HCT116 (cell line): Measurements from ENCODE around the gene CTCFL. TPM values are rescaled to one million over a fixed set of nuclear protein-coding genes. Genes with fewer than 3 reads are reported as not detected.

Experiments used
- ATAC-seq: fragments of 200-7000 bp; cut with Tn5 transposase; 2 replicates; pipeline ENCODE4 v1.9.1; 2020; ENCODE audit warnings: mild to moderate bottlenecking, moderate library complexity
- BruUV-seq: library from RNA; stranded (reverse); fragments of 400-500 nt; replicated peaks from 2 replicates; lab custom pipeline; 2021; lab: Mats Ljungman, UMichigan
- CTCF ChIA-PET: fragments of 300-600 bp; sonication (Branson Sonifier 250); formaldehyde crosslinking; loops from one replicate; lab custom pipeline; 2021; ENCODE audit warnings: antibody characterized with exemption; lab: Charles Lee
- POLR2A ChIA-PET: fragments of 300-600, 350-600 bp; sonication (Branson Sonifier 250); formaldehyde crosslinking; loops from one replicate; lab custom pipeline; 2021; ENCODE audit warnings: antibody characterized with exemption; lab: Charles Lee
- RAD21 ChIA-PET, 2 experiments: fragments of 300-600 bp; sonication (Branson Sonifier 250); formaldehyde crosslinking; loops; one replicate each; lab custom pipeline; 2023; ENCODE audit warnings: low total read pairs in 2 of 2; ENCODE audit not compliant: uncharacterized antibody in 2 of 2, unreplicated experiment in 2 of 2, low non-redundant PET in 1 of 2; lab: Charles Lee
- DNase-seq: peaks from one replicate; pipeline ENCODE4 v3.0.0-alpha.2; 2010; ENCODE audit warnings: low read depth, low spot score
- H2AFZ ChIP-seq: fragments of 200-600 bp; shearing (Covaris generic), sonication (generic); 2 replicates; pipeline ENCODE4 v1.6.1; 2017; ENCODE audit warnings: low read depth, mixed run types, mixed read lengths, antibody characterized with exemption, low read length; ENCODE audit not compliant: poor library complexity, severe bottlenecking
- H3K27ac ChIP-seq: 2 replicates; pipeline ENCODE4 v1.5.1; 2012; ENCODE audit warnings: low read depth, low read length
- H3K27me3 ChIP-seq: fragments of 200-600 bp; sonication (generic); 2 replicates; pipeline ENCODE4 v1.6.1; 2016; ENCODE audit warnings: mixed run types, low read length, mixed read lengths; ENCODE audit not compliant: insufficient read depth
- H3K36me3 ChIP-seq, 2 experiments: fragments of 200-500 bp in 1 of 2; fragments of 200-600 bp in 1 of 2; sonication (Bioruptor generic) in 1 of 2; sonication (generic) in 1 of 2; 2 replicates each; pipeline versions ENCODE4 v1.5.1 to v1.6.1; 2014 to 2016; ENCODE audit warnings: low read length in 2 of 2, inconsistent platforms in 1 of 2, mixed read lengths in 1 of 2, mixed run types in 1 of 2; ENCODE audit not compliant: insufficient read depth in 2 of 2, control insufficient read depth in 1 of 2
- H3K4me1 ChIP-seq, 2 experiments: fragments of 200-600 bp in 1 of 2; sonication (generic) in 1 of 2; 2 replicates each; pipeline versions ENCODE4 v1.5.1 to v1.6.1; 2012 to 2017; ENCODE audit warnings: low read length in 2 of 2, inconsistent platforms in 1 of 2, mild to moderate bottlenecking in 1 of 2, mixed read lengths in 1 of 2, mixed run types in 1 of 2, moderate library complexity in 1 of 2; ENCODE audit not compliant: insufficient read depth in 2 of 2, control insufficient read depth in 1 of 2
- H3K4me2 ChIP-seq: fragments of 200-600 bp; sonication (generic); 2 replicates; pipeline ENCODE4 v1.6.1; 2017; ENCODE audit warnings: mixed run types, low read length, mixed read lengths
- H3K4me3 ChIP-seq, 2 experiments: fragments of 200-600 bp in 1 of 2; sonication (generic) in 1 of 2; replicated peaks in 1 of 2; 2 replicates each; pipeline ENCODE4 v1.5.1; 2011 to 2016; ENCODE audit warnings: low read length in 2 of 2, control low read depth in 1 of 2, low read depth in 1 of 2, mild to moderate bottlenecking in 1 of 2, mixed read lengths in 1 of 2, mixed run types in 1 of 2
- H3K79me2 ChIP-seq: fragments of 200-600 bp; sonication (generic); 2 replicates; pipeline ENCODE4 v1.6.1; 2017; ENCODE audit warnings: mild to moderate bottlenecking, mixed run types, low read length, moderate library complexity, mixed read lengths; ENCODE audit not compliant: insufficient read depth
- H3K9ac ChIP-seq: fragments of 200-600 bp; sonication (generic); 2 replicates; pipeline ENCODE4 v1.6.1; 2016; ENCODE audit warnings: low read length, mixed read lengths
- H3K9me2 ChIP-seq: fragments of 200-600 bp; sonication (generic), shearing (Covaris generic); 2 replicates; pipeline ENCODE4 v1.6.1; 2017; ENCODE audit warnings: mixed run types, mild to moderate bottlenecking, moderate library complexity; ENCODE audit not compliant: insufficient read depth
- H3K9me3 ChIP-seq, 2 experiments: fragments of 200-500 bp in 1 of 2; fragments of 200-600 bp in 1 of 2; sonication (Bioruptor generic) in 1 of 2; sonication (generic) in 1 of 2; 2 replicates each; pipeline ENCODE4 v1.6.1; 2014 to 2017; ENCODE audit warnings: low read length in 2 of 2, mixed read lengths in 2 of 2, inconsistent platforms in 1 of 2, low read depth in 1 of 2, mild to moderate bottlenecking in 1 of 2, mixed run types in 1 of 2, moderate library complexity in 1 of 2; ENCODE audit not compliant: control insufficient read depth in 1 of 2, insufficient read depth in 1 of 2
- H4K20me1 ChIP-seq: fragments of 200-600 bp; sonication (generic), shearing (Covaris generic); 2 replicates; pipeline ENCODE4 v1.6.1; 2017; ENCODE audit warnings: mixed run types, mild to moderate bottlenecking, moderate library complexity; ENCODE audit not compliant: insufficient read depth
- CBX3 ChIP-seq: IDR thresholded peaks from 2 replicates; pipeline ENCODE4 v1.6.1; 2012; ENCODE audit warnings: low read depth
- CEBPB ChIP-seq: IDR thresholded peaks from 2 replicates; pipeline ENCODE4 v1.6.1; 2012; ENCODE audit warnings: low read depth
- EGR1 ChIP-seq: IDR thresholded peaks from 2 replicates; pipeline ENCODE4 v1.6.1; 2012; ENCODE audit warnings: low read depth
- EZH2 ChIP-seq: fragments of 200-600 bp; sonication (generic); IDR thresholded peaks from 2 replicates; pipeline ENCODE4 v1.6.1; 2017; ENCODE audit warnings: antibody characterized with exemption, mixed run types
- POLR2A ChIP-seq: IDR thresholded peaks from 2 replicates; pipeline ENCODE4 v1.7.0; 2011; ENCODE audit warnings: borderline replicate concordance; ENCODE audit not compliant: insufficient read depth, insufficient read length; ENCODE audit errors: extremely low read depth
- RAD21 ChIP-seq: IDR thresholded peaks from 2 replicates; pipeline ENCODE4 v1.6.1; 2012; ENCODE audit warnings: low read depth, mild to moderate bottlenecking
- SIN3A ChIP-seq: IDR thresholded peaks from 2 replicates; pipeline ENCODE4 v1.6.1; 2012; ENCODE audit warnings: low read depth
- YY1 ChIP-seq: IDR thresholded peaks from 2 replicates; pipeline ENCODE4 v1.6.1; 2011; ENCODE audit warnings: low read length, low read depth, moderate library complexity, mild to moderate bottlenecking; ENCODE audit not compliant: insufficient replicate concordance; ENCODE audit errors: extremely low read depth
- ZBTB33 ChIP-seq: IDR thresholded peaks from 2 replicates; pipeline ENCODE4 v1.6.1; 2011; ENCODE audit warnings: mild to moderate bottlenecking, low read length, moderate library complexity; ENCODE audit not compliant: insufficient replicate concordance; ENCODE audit errors: extremely low read depth
- ZFX ChIP-seq: fragments of 450-650 bp; IDR thresholded peaks from 2 replicates; pipeline ENCODE4 v1.6.1; 2017
- ZNF274 ChIP-seq: fragments of 200-500 bp; sonication (Bioruptor generic); IDR thresholded peaks from 2 replicates; pipeline ENCODE4 v1.6.1; 2014; ENCODE audit warnings: mild to moderate bottlenecking, low read depth, low read length, inconsistent platforms
- intact Hi-C: fragments of 100-400 bp; cut with micrococcal nuclease; formaldehyde crosslinking; loops from 2 replicates; pipeline ENCODE4 v1.10.0; 2022
- total RNA-seq: library from RNA; stranded (reverse); gene quantifications from one replicate; pipeline ENCODE4 v1.2.1, GENCODE V29; 2021; ENCODE audit not compliant: unreplicated experiment

Gene CTCFL
- total RNA-seq, 1 experiment from 2014 or later = 0.34 TPM

- H3K4me3 ChIP-seq = no peak overlapping the region
- no peak for TF ChIP-seq RAD21
- TF ChIP-seq SIN3A = no peak
- no peak for TF ChIP-seq ZNF274
- TF ChIP-seq CEBPB = no peak
- no peak for TF ChIP-seq EZH2
- TF ChIP-seq YY1 = no peak
- no peak for TF ChIP-seq ZFX
- TF ChIP-seq CBX3 = no peak
- TF ChIP-seq EGR1 = no peak
- TF ChIP-seq ZBTB33 = no peak
- no peak for TF ChIP-seq POLR2A
- TF ChIP-seq, all 23 proteins: peak for 0
- peaks cover 2 to 13% of the 10 kb centered on the region in 2 experiments; a peak in 2 of 4 replicates for H3K4me1 ChIP-seq
- ChIA-PET CTCF (no interaction called here), RAD21 (no interaction called here), POLR2A (no interaction called here)
- H3K27ac ChIP-seq = no peak overlapping the region
- no peaks in the 10 kb centered on the region for H3K36me3 ChIP-seq
- no peaks in the 10 kb centered on the region for H3K79me2 ChIP-seq
- H3K27me3 ChIP-seq = peaks cover 55% of the 10 kb centered on the region
- no TSS peak for BruUV-seq
- intact Hi-C loops = no loop called here
- ATAC-seq = no peak
- DNase-seq = no peak
- no peak overlapping the region for H3K9ac ChIP-seq
- no peak overlapping the region for H2AFZ ChIP-seq
- H3K4me2 ChIP-seq = no peak overlapping the region
- no peaks in the 10 kb centered on the region for H3K9me3 ChIP-seq
- H4K20me1 ChIP-seq = no peaks in the 10 kb centered on the region
- no peaks in the 10 kb centered on the region for H3K9me2 ChIP-seq
Observed at GRCh38 chr20:57561356-57562279, 36.7 kb upstream of the CTCFL start.
